SHP77 (cell line): ENCODE measurements around the gene FOLR3.
A peak's percentile ranks its signal among the peaks of the same experiment; 100 is the strongest.
"Not testable (repeated sequence)": the region's sequence is repeated elsewhere in the genome, so short reads cannot be mapped to it uniquely, and the experiment has no call there.

Experiments used
- DNase-seq, 2 experiments: peaks; one replicate each; lab custom pipeline; 2025; lab: John Stamatoyannopoulos, UW

The FOLR3 gene

GRCh38 chr11:72135473-72135872 is at the start of gene FOLR3:
Gene FOLR3, plus strand, starts transcription at chr11:72135725. Its CDS starts 228 bp downstream, at chr11:72135953.
- DNase-seq: not testable (repeated sequence)

GRCh38 chr11:72088076-72088808 is 47.3 kb upstream of the FOLR3 start:
- no peak for DNase-seq

GRCh38 chr11:72091292-72091691 is 44.2 kb upstream of the FOLR3 start:
- peak; percentile 45 to 54 for DNase-seq

GRCh38 chr11:72098741-72099140 is 36.8 kb upstream of the FOLR3 start:
- no peak for DNase-seq

GRCh38 chr11:72100009-72100408 is 35.5 kb upstream of the FOLR3 start:
- no peak for DNase-seq

GRCh38 chr11:72100462-72100861 is 35.1 kb upstream of the FOLR3 start:
- DNase-seq: no peak

GRCh38 chr11:72102162-72102561 is 33.4 kb upstream of the FOLR3 start:
- DNase-seq: no peak

GRCh38 chr11:72102631-72102945 is 32.9 kb upstream of the FOLR3 start:
- no peak for DNase-seq

GRCh38 chr11:72102946-72103753 is 32.4 kb upstream of the FOLR3 start, which contains the start of gene LAMTOR1:
Gene LAMTOR1, minus strand, starts transcription at chr11:72103297. Its CDS starts 73 bp downstream, at chr11:72103224.
- peak; percentile 99 to 100 for DNase-seq

GRCh38 chr11:72103754-72104167 is 31.8 kb upstream of the FOLR3 start:
- no peak for DNase-seq

GRCh38 chr11:72105888-72106287 is 29.6 kb upstream of the FOLR3 start, which contains the start of gene TOMT:
Gene TOMT, plus strand, starts transcription at chr11:72105924. Its CDS starts 28 bp downstream, at chr11:72105952.
- no peak for DNase-seq

GRCh38 chr11:72111300-72112142 is 24.0 kb upstream of the FOLR3 start:
- DNase-seq: no peak

- peak; percentile 100 for DNase-seq
Observed at GRCh38 chr11:72112143-72112977, 23.2 kb upstream of the FOLR3 start, which contains the start of gene ANAPC15. Gene ANAPC15, minus strand, starts transcription at chr11:72112695. Its CDS starts 1,419 bp downstream, at chr11:72111276.

GRCh38 chr11:72112978-72113808 is 22.3 kb upstream of the FOLR3 start:
- no peak for DNase-seq

GRCh38 chr11:72114570-72114969 is 21.0 kb upstream of the FOLR3 start:
- no peak for DNase-seq

- DNase-seq: no peak
Observed at GRCh38 chr11:72116019-72116755, 19.3 kb upstream of the FOLR3 start.

GRCh38 chr11:72119198-72119597 is 16.3 kb upstream of the FOLR3 start:
- DNase-seq: no peak

- DNase-seq: no peak
Observed at GRCh38 chr11:72120930-72121329, 14.6 kb upstream of the FOLR3 start.

- DNase-seq: no peak
Observed at GRCh38 chr11:72122607-72123006, 12.9 kb upstream of the FOLR3 start.
